Jurkat, Clone E6-1 (cell line): ENCODE measurements around the gene IL1RAPL2.
"Not testable (repeated sequence)": the region's sequence is repeated elsewhere in the genome, so short reads cannot be mapped to it uniquely, and the experiment has no call there.

Experiments
- DNase-seq: peaks from one replicate; pipeline ENCODE4 v3.0.0-alpha.2; 2011; ENCODE audit warnings: low read depth, low spot score
- H3K4me3 ChIP-seq: 2 replicates; pipeline ENCODE4 v1.5.1; 2011; ENCODE audit warnings: mild to moderate bottlenecking, low read length, control low read depth, moderate library complexity

Gene IL1RAPL2

DNA sequence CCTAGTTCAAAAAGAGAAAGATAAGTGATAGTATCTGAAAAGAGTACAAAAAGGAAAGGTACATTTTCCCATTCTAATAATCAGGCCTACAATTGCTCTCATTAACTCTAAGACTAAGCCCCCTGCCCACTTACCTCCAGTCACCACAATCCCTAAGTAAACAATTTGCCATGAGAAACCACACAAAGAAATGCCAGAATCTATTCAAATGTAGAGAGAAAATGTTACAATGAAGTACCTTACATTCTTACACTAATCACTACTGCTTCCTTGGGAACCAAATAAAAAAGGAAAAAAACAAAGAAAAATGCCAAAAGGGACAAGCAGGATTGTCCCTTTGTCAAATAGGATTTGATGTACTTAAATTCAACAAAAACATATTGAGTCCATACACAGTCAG lies 1068.2 kb downstream of the IL1RAPL2 start:
- no peak for DNase-seq
- no peak overlapping the region for H3K4me3 ChIP-seq

GRCh38 chrX:105635794-105636193 lies 1069.8 kb downstream of the IL1RAPL2 start:
- no peak overlapping the region for H3K4me3 ChIP-seq
- no peak for DNase-seq

GRCh38 chrX:105636667-105637066 lies 1070.7 kb downstream of the IL1RAPL2 start:
- no peak overlapping the region for H3K4me3 ChIP-seq
- DNase-seq, result no peak

GRCh38 chrX:105645667-105646357 lies 1079.8 kb downstream of the IL1RAPL2 start:
- no peak for DNase-seq
- H3K4me3 ChIP-seq, result no peak overlapping the region

DNA sequence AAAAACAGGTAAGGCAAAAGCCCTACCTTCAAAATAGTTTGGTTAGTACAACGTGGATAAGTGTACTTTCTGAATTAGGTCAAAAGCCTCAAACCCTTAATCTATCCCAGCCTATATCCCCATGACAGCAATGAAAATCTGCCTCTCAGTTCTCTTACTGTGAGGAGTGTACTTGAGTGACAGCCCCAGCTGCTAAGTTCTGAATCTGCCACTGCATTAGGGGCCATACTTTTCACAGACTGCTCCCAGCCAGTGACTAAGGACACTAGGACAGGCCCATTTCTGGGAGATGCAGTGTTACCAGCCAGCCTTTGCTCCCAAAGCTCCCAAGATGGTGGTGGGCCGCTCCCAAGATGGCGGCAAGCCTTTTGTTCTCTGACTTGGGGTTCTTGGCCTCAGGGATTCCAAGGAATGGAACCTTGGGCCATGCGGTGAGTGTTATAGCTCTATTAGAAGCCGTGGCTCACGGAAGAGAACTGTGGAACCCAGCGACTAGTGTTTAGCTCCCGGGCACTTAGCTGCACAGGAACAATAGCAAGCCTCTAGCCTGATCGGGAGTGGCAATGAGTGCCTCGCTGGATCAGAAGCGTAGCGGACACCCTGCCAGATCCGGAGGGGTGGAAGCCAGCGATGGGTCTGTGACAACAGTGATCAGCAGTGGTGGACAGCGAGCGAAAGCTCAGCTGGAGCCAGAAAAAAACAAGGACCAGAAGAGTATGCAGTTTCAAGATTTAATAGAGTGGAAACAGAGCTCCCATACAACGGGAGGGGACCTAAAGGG lies 1080.8 kb downstream of the IL1RAPL2 start:
- DNase-seq, result no peak
- no peak overlapping the region for H3K4me3 ChIP-seq

DNA sequence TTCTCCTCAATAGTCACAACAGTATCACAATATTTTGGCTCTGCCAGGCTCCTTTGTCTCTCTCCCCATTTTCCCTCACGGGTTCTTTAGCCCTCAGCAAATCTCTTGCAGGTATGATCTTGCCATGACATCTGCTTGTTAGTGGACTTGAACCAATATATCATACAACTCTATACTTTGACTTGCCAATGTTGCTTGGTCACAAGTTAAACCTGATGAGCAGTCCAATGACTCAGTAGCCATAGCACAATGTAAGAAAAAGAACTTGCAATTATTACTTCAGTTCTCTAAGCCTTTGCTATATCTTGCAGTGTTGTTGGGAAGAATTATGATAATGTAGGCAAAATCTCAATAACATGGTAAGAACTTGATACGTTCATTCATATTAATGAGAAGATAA lies 1081.8 kb downstream of the IL1RAPL2 start:
- no peak for DNase-seq

DNA sequence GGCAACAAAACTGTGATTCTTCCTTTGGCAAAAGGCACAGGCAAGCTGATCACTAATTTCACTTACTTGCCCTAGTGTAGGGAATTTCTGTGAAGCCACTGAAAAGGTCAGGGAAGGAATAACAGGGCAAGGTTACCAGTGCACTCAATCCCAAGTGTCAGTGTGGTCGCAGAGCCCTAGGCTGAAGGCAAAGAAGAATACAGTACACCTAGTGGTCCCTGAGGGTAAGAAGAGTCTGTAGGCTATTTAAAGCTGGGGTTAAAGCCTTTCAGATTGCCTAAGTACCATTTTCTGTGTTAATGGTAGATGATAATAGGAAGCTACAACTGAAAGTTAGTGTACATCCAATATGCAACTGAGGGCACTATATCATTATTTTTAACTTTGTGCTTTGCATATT lies 1082.7 kb downstream of the IL1RAPL2 start:
- H3K4me3 ChIP-seq, result no peak overlapping the region
- no peak for DNase-seq

More for the DNA sequence above, 1081.8 kb downstream of the IL1RAPL2 start:
- no peak overlapping the region for H3K4me3 ChIP-seq

DNA sequence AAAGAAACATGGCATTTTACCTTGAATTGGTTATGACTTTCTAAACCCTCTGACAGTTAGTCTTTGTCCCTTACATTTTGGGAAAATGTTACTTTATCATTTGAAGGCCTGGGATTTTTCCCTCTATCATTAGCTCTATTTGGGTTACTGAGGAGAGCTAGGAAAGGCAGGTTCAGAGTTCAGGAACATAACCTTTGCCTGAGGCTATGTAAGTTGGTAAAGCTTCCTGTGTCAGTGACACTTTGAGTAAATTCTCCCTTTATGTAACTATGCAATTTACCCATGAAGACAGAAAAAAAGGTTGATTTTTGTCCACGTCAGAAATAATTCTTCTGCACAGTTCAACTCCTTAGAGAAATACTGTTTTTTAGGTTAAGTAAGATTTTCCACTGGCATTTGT lies 1084.6 kb downstream of the IL1RAPL2 start:
- no peak overlapping the region for H3K4me3 ChIP-seq
- no peak for DNase-seq

DNA sequence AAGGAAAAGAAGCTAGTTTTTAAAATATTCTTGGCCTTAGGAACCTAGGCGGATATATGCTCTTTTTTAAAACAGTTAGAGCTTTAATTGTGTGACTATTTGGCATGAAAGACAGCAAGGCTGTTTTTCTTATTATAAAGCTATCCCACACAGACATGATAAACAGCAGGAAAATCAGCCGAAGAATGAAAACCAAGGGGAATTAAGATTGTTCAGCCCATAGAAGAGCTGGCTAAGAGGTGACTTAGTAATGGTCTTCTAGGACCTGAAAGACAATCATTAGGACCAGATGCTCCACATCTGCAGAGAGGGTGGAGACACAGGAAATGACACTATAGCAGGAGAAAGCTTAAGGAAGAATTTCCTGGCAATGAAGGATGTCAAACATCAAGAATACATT lies 1085.0 kb downstream of the IL1RAPL2 start:
- no peak for DNase-seq
- no peak overlapping the region for H3K4me3 ChIP-seq

- DNase-seq, result no peak
Measured at GRCh38 chrX:105653891-105654290, 1087.9 kb downstream of the IL1RAPL2 start.

DNA sequence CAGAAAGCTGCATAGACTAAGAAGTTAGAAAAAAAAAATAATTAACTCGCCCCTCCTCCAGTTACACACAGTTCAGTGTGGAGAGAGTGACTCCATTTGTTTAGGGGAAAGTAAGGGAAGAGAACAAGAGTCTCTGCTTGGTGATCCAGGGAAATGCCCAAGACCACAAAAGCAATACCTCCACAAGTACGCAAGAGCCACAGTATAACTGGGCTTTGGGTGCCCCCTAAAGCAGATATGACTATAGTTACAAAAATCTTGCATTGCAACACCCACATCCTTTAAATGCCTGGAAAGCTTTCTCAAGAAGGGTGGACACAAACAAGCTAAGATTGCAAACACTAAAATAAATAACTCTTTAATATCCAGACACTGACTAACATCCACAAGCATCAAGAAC lies 1092.1 kb downstream of the IL1RAPL2 start:
- H3K4me3 ChIP-seq, result no peak overlapping the region
- DNase-seq, result no peak

More at GRCh38 chrX:105653891-105654290, 1087.9 kb downstream of the IL1RAPL2 start:
- no peak overlapping the region for H3K4me3 ChIP-seq

DNA sequence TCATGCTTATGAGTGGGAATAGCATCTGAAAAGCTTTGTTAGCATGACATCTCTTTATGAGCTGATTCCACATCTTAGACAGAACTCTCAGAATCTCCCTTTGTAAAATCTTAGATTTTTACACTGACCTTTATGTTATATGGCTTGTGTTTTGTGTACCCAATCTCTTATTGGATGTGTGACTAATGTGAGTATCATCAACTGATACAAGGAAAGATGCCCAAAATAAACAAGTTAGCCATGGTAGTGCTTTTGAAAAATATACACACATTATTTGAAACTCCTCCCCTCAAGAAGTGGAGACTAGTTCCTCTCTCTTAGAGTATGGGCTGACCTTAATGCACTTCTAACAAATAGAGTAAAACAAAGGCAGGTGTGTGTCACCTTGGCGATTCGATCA lies 1096.2 kb downstream of the IL1RAPL2 start:
- no peak for DNase-seq
- no peak overlapping the region for H3K4me3 ChIP-seq

DNA sequence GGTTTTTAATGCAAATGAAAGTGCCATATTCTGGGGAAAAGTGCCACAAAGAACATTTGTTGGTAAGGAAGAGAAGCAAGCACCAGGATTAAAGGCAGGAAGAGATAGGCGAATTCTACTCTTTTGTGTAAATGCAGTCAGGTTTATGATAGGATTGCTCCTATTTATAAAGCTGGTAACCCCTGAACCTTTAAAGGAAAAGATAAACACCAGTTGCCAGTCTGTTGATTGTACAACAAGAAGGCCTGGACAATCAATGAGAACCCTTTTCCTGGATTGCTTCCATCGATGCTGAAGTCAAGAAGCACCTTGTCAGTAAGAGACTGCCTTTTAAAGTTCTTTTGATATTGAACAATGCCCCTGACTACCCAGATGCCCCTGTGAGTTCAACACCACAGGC lies 1098.2 kb downstream of the IL1RAPL2 start:
- DNase-seq, result no peak
- H3K4me3 ChIP-seq, result no peak overlapping the region

- not testable (repeated sequence) for DNase-seq, H3K4me3 ChIP-seq
Measured at GRCh38 chrX:105684288-105684687, 1118.3 kb downstream of the IL1RAPL2 start.

DNA sequence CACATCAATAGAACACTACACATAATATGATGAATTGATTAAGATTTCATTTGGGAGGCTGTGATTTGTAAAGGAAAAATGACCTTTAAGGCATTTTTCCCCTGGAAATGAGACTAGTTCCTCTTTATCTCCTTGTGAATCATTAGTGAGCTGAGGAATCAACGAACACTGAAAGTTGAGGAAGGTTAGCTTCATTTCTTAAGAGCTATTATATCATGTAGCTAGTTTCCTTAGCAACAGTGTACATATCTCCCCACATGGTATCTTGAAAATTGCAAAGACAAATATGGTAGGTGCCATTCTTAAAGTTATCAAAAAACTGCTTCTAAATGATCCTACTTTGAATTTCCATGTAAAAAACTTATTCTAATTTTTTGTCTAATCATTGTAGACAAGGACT lies 1128.8 kb downstream of the IL1RAPL2 start:
- no peak for DNase-seq
- H3K4me3 ChIP-seq, result no peak overlapping the region

DNA sequence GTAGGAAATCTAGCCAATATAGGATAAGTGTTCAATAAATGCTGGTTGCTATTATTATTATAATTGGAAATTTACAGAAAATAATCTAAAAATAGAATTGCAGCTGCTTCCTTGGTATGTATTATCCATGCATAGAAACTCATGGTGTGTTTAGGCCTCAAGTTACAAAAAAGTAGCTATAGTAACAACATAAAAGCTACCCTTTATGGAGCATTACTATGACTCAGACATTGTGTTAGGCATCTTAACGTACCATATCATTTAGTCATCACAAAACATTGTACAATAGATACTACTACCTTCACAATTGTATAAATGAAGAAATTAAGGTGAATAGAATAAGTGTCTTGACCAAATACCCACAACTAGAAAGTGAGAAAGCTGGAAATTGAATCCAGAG lies 1129.5 kb downstream of the IL1RAPL2 start:
- no peak for DNase-seq
- no peak overlapping the region for H3K4me3 ChIP-seq

DNA sequence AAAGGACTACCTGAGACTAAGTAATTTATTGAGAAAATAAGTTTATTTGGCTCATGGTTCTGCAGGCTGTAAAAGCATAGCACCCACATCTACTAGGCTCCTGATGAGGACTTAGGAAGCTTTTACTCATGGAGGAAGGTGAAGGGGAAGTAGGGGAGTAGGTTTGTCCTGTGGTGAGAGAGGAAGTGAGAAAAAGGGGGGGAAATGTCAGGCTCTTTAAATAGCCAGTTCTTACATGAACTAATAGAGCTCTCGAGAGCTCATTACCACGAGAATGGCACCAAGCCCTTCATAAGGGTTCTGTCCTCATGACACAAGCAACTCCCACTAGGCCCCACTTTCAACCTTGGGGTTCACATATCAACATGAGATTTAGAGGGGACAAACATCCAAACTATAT lies 1130.9 kb downstream of the IL1RAPL2 start:
- no peak for DNase-seq
- no peak overlapping the region for H3K4me3 ChIP-seq

DNA sequence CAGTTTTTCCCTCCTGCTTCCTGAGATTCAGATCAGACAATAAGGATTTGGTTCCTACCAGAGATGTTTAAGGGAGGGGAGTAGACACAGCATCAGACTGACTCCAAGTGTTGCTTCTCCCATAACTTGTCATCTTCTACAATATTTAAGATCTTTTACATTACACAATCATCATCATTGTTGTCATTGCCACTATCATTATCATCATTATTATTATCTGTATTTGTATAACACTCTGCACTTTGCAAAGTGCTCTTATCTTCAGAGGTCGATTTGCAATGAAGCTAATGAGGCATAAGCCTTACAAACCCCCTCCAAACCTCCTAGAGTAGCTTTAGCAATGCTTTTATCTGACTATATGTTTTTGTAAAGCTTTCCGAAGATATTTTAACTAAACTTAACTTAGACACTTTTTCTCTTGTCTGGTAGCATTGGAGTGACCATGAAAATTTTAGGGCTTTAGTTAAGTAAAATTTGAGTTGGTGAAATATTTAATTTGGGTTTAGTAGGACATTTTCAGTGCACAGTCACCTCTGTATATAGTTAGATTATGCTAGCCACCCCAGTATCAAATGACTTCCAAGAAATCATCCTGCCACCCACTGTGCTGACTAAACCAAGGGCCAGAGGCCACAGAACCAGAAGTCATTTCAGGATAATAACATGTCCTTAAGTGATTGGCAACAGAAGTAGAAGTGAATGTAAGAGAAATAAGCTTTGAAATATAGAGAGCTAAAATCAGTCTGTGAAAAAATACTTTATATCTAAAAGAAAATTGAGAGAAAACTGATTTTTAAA lies 1132.2 kb downstream of the IL1RAPL2 start:
- DNase-seq, result no peak
- no peak overlapping the region for H3K4me3 ChIP-seq

GRCh38 chrX:105700331-105700730 lies 1134.3 kb downstream of the IL1RAPL2 start:
- no peak overlapping the region for H3K4me3 ChIP-seq
- DNase-seq, result no peak
